GM23248 (cell line): ENCODE data around the gene KLHL22. TPM values are rescaled to one million over a fixed set of nuclear protein-coding genes. Genes with fewer than 3 reads are reported as not detected.

Experiments
- DNase-seq: peaks from one replicate; pipeline ENCODE4 v3.0.0-alpha.2; 2015
- H2AFZ ChIP-seq: fragments of 200-600 bp; sonication (generic); 2 replicates; pipeline ENCODE4 v1.6.1; 2016; ENCODE audit warnings: antibody characterized with exemption
- H3F3A ChIP-seq: fragments of 200-600 bp; sonication (generic); 2 replicates; pipeline ENCODE4 v1.6.1; 2016; ENCODE audit warnings: mild to moderate bottlenecking, antibody characterized with exemption, mixed run types; ENCODE audit not compliant: insufficient read depth
- H3K27ac ChIP-seq: fragments of 200-600 bp; sonication (generic); 2 replicates; pipeline ENCODE4 v1.5.1; 2016; ENCODE audit warnings: mild to moderate bottlenecking
- H3K27me3 ChIP-seq: fragments of 200-600 bp; sonication (generic); replicated peaks from 2 replicates; pipeline ENCODE4 v1.6.1; 2016; ENCODE audit warnings: mild to moderate bottlenecking; ENCODE audit not compliant: insufficient read depth
- H3K36me3 ChIP-seq: fragments of 200-600 bp; sonication (generic); 2 replicates; pipeline ENCODE4 v1.6.1; 2016; ENCODE audit warnings: low read depth, mild to moderate bottlenecking
- H3K4me1 ChIP-seq: fragments of 200-600 bp; sonication (generic); 2 replicates; pipeline ENCODE4 v1.6.1; 2016; ENCODE audit warnings: mild to moderate bottlenecking; ENCODE audit not compliant: insufficient read depth
- H3K4me2 ChIP-seq: fragments of 200-600 bp; sonication (generic); one replicate; pipeline ENCODE4 v1.6.1; 2016; ENCODE audit warnings: mild to moderate bottlenecking; ENCODE audit not compliant: unreplicated experiment
- H3K4me3 ChIP-seq: fragments of 200-600 bp; sonication (generic); 2 replicates; pipeline ENCODE4 v1.5.1; 2016; ENCODE audit warnings: mild to moderate bottlenecking
- H3K79me2 ChIP-seq: fragments of 200-600 bp; sonication (generic); 2 replicates; pipeline ENCODE4 v1.6.1; 2016; ENCODE audit warnings: mild to moderate bottlenecking; ENCODE audit not compliant: insufficient read depth
- H3K9ac ChIP-seq: fragments of 200-600 bp; sonication (generic); 2 replicates; pipeline ENCODE4 v1.6.1; 2016; ENCODE audit warnings: mild to moderate bottlenecking
- H3K9me2 ChIP-seq: fragments of 200-600 bp; sonication (generic); 2 replicates; pipeline ENCODE4 v1.6.1; 2016; ENCODE audit warnings: mixed run types, mild to moderate bottlenecking, moderate library complexity; ENCODE audit not compliant: insufficient read depth
- H3K9me3 ChIP-seq: fragments of 200-600 bp; sonication (generic); one replicate; pipeline ENCODE4 v1.6.1; 2017; ENCODE audit warnings: low read depth
- H4K20me1 ChIP-seq: fragments of 200-600 bp; sonication (generic); 2 replicates; pipeline ENCODE4 v1.6.0; 2016; ENCODE audit not compliant: insufficient read depth
- EZH2 ChIP-seq: fragments of 200-600 bp; sonication (generic); IDR thresholded peaks from 2 replicates; pipeline ENCODE4 v1.6.1; 2018; ENCODE audit warnings: antibody characterized with exemption, mild to moderate bottlenecking; ENCODE audit not compliant: insufficient read depth, poor library complexity, severe bottlenecking
- EZH2phosphoT487 ChIP-seq: fragments of 200-600 bp; sonication (generic); IDR thresholded peaks from 2 replicates; pipeline ENCODE4 v1.6.1; 2018; ENCODE audit warnings: antibody characterized with exemption, moderate library complexity, mild to moderate bottlenecking, low read depth; ENCODE audit not compliant: insufficient read depth
- WGBS, 2 experiments: methylation state at CpG; one replicate each; pipeline ENCODE4 v1.1.6; 2015 to 2017; ENCODE audit warnings: low lambda C conversion rate in 2 of 2, low coverage in 1 of 2; ENCODE audit errors: missing lambda C conversion rate in 2 of 2; 5-methylcytosine and 5-hydroxymethylcytosine counted together
- in situ Hi-C: fragments of 300-500 bp; cut with MboI; formaldehyde crosslinking; loops from 2 replicates; pipeline ENCODE4 v1.15.0; 2020
- polyA plus RNA-seq: library from polyadenylated mRNA; unstranded; fragments of >200 nt; fragmentation: Nextera tagmentation; extraction: Ambion mirVana; gene quantifications from 2 replicates; pipeline ENCODE4 v1.2.1, GENCODE V29; 2016
- total RNA-seq: library from RNA; depleted of rRNA; stranded (reverse); fragments of >200 nt; shearing (Covaris generic); gene quantifications from 2 replicates; pipeline ENCODE4 v1.2.3, GENCODE V29; 2014

KLHL22 gene
- total and polyA plus RNA-seq, 2 experiments from 2014 or later = 19.0 to 41.3 TPM

GRCh38 chr22:20438427-20438677 lies 57.2 kb downstream of the KLHL22 start:
- H3K9me3 ChIP-seq = no peaks in the 10 kb centered on the region
- TF ChIP-seq EZH2 = no peak
- no peak for TF ChIP-seq EZH2phosphoT487
- in situ Hi-C loops = no loop called here
- H3K4me2 ChIP-seq = peak overlapping the region; percentile 44
- H3K27ac ChIP-seq = peak overlapping the region; percentile 45
- H3K4me3 ChIP-seq = peak overlapping the region; percentile 95
- H3K27me3 ChIP-seq = no peaks in the 10 kb centered on the region
- no peaks in the 10 kb centered on the region for H3F3A ChIP-seq
- H4K20me1 ChIP-seq = no peaks in the 10 kb centered on the region
- H3K9ac ChIP-seq = peak overlapping the region; percentile 91
- 19 to 23% methylated on average over 6 of the region's 6 CpGs for WGBS, 2 experiments
- no peak for DNase-seq
- peaks cover 11% of the 10 kb centered on the region for H3K4me1 ChIP-seq
- H3K9me2 ChIP-seq = no peaks in the 10 kb centered on the region
- no peaks in the 10 kb centered on the region for H3K36me3 ChIP-seq
- peaks cover 37% of the 10 kb centered on the region for H3K79me2 ChIP-seq
- peak overlapping the region; percentile 75 for H2AFZ ChIP-seq

GRCh38 chr22:20437613-20438426 lies 57.8 kb downstream of the KLHL22 start, which contains the start of gene SCARF2:
Gene SCARF2, minus strand, starts transcription at chr22:20437825. Its CDS starts 71 bp downstream, at chr22:20437754.
- peak within 1 kb of the TSS; percentile 75 for H2AFZ ChIP-seq

GRCh38 chr22:20436768-20437612 lies 58.6 kb downstream of the KLHL22 start:
- Histone ChIP-seq H3K79me2 (peaks cover 51% of the 10 kb centered on the region), H4K20me1 (peaks cover 5% of the 10 kb centered on the region; the same call in 1 of the 2 replicates), H2AFZ (peak overlapping the region; percentile 71), H3K27ac (peak overlapping the region; percentile 57), H3K9me2 (no peaks in the 10 kb centered on the region), H3K9ac (peak overlapping the region; percentile 91), H3K4me2 (peak overlapping the region; percentile 85), H3K36me3 (no peaks in the 10 kb centered on the region), H3K4me1 (peaks cover 11% of the 10 kb centered on the region), H3K9me3 (no peaks in the 10 kb centered on the region), H3F3A (no peaks in the 10 kb centered on the region), H3K4me3 (peak overlapping the region; percentile 95), H3K27me3 (no peaks in the 10 kb centered on the region)
- no peak for TF ChIP-seq EZH2
- no peak for TF ChIP-seq EZH2phosphoT487
- WGBS, 2 experiments = 1% methylated on average over 47 to 57 of the region's 61 CpGs
- peak; percentile 69 for DNase-seq
- in situ Hi-C loops = no loop called here

More at GRCh38 chr22:20437613-20438426, 57.8 kb downstream of the KLHL22 start, which contains the start of gene SCARF2:
- TF ChIP-seq EZH2 (no peak), EZH2phosphoT487 (no peak)
- Histone ChIP-seq H3K4me1 (peaks cover 11% of the 10 kb centered on the region), H4K20me1 (no peaks in the 10 kb centered on the region), H3K9ac (peak within 1 kb of the TSS; percentile 91), H3K4me3 (peak within 1 kb of the TSS; percentile 95), H3K9me3 (no peaks in the 10 kb centered on the region), H3K27me3 (no peaks in the 10 kb centered on the region), H3K4me2 (peak within 1 kb of the TSS; percentile 85), H3K9me2 (no peaks in the 10 kb centered on the region), H3F3A (no peaks in the 10 kb centered on the region), H3K27ac (peak within 1 kb of the TSS; percentile 57), H3K79me2 (peaks cover 43% of the 10 kb centered on the region), H3K36me3 (no peaks in the 10 kb centered on the region)
- 6 to 9% methylated on average over 34 to 49 of the region's 95 CpGs for WGBS, 2 experiments
- peak; percentile 78 for DNase-seq
- in situ Hi-C loops = no loop called here

- Histone ChIP-seq H3K36me3 (no peaks in the 10 kb centered on the region), H3K79me2 (peaks cover 57% of the 10 kb centered on the region), H2AFZ (peak overlapping the region; percentile 71), H3K27ac (peak overlapping the region; percentile 57), H3K4me2 (peak overlapping the region; percentile 85), H4K20me1 (peaks cover 5% of the 10 kb centered on the region; the same call in 1 of the 2 replicates), H3K9me3 (no peaks in the 10 kb centered on the region), H3K9ac (peak overlapping the region; percentile 91), H3F3A (no peaks in the 10 kb centered on the region), H3K27me3 (no peaks in the 10 kb centered on the region), H3K4me3 (peak overlapping the region; percentile 95), H3K9me2 (no peaks in the 10 kb centered on the region), H3K4me1 (peaks cover 11% of the 10 kb centered on the region)
- DNase-seq = peak; percentile 79
- in situ Hi-C loops = no loop called here
- TF ChIP-seq EZH2 = no peak
- no peak for TF ChIP-seq EZH2phosphoT487
- whole genome bisulfite sequencing, 2 experiments = 1% methylated on average over 16 to 36 of the region's 56 CpGs
Observed at GRCh38 chr22:20436307-20436767, 59.3 kb downstream of the KLHL22 start.
